Transverse colon (tissue), 4 donors: ENCODE results near the gene OLFM1. TPM values are rescaled to one million over a fixed set of nuclear protein-coding genes. Genes with fewer than 3 reads are reported as not detected.

Experiments used
- DNase-seq: peaks from one replicate; pipeline ENCODE4 v3.0.0-alpha.2; 2019
- H3K27ac ChIP-seq, 4 donors: fragments of 200-600 bp; sonication (generic); 2 replicates each; pipeline ENCODE4 v1.5.1; 2016 to 2018; ENCODE audit warnings: inconsistent platforms in 4 of 4
- H3K27me3 ChIP-seq: fragments of 200-600 bp; sonication (generic); 2 replicates; pipeline ENCODE4 v1.5.1; 2017; ENCODE audit warnings: inconsistent platforms
- H3K36me3 ChIP-seq, 4 donors: fragments of 200-600 bp; sonication (generic); 2 replicates each; pipeline ENCODE4 v1.5.1; 2017 to 2019; ENCODE audit warnings: inconsistent platforms in 4 of 4
- H3K4me1 ChIP-seq, 4 donors: fragments of 200-600 bp; sonication (generic); 2 replicates each; pipeline ENCODE4 v1.5.1; 2017 to 2020; ENCODE audit warnings: inconsistent platforms in 4 of 4
- H3K4me3 ChIP-seq, 4 donors: fragments of 200-600 bp; sonication (generic); 1 replicate in 1 of 4; 2 replicates in 3 of 4; pipeline versions ENCODE4 v1.5.1 to v1.6.1; 2017 to 2019; ENCODE audit warnings: inconsistent platforms in 4 of 4
- H3K9me3 ChIP-seq, 2 donors: fragments of 200-600 bp; sonication (generic); 2 replicates each; pipeline ENCODE4 v1.5.1; 2017 to 2019; ENCODE audit warnings: inconsistent platforms in 2 of 2
- EP300 ChIP-seq: sonication (generic); formaldehyde crosslinking; IDR thresholded peaks from one replicate; pipeline ENCODE4 v1.6.1; 2017; ENCODE audit warnings: antibody characterized with exemption, low read depth
- POLR2A ChIP-seq: fragments of 450-650 bp; IDR thresholded peaks from one replicate; pipeline ENCODE4 v1.6.1; 2016; ENCODE audit warnings: antibody characterized with exemption, mild to moderate bottlenecking, moderate library complexity
- POLR2AphosphoS5 ChIP-seq, 3 donors: sonication (generic); formaldehyde crosslinking; IDR thresholded peaks; one replicate each; pipeline ENCODE4 v1.6.1; 2016; ENCODE audit warnings: antibody characterized with exemption in 3 of 3
- WGBS, 2 donors: methylation state at CpG; one replicate each; pipeline ENCODE4 v1.1.5; 2018; ENCODE audit warnings: low coverage in 1 of 2; 5-methylcytosine and 5-hydroxymethylcytosine counted together
- in situ Hi-C, 4 donors: fragments of 200-750 bp; cut with MboI; loops; one replicate each; pipeline versions ENCODE4 v1.15.0 to v1.15.1; 2017; ENCODE audit warnings: low sequenced_read_pairs in 3 of 4, low pct_ligation_motif_present in 1 of 4, low pct_unique_long_range_greater_than_20kb in 1 of 4
- intact Hi-C: fragments of 100-400 bp; cut with DNase I; formaldehyde crosslinking; loops from one replicate; pipeline ENCODE4 v1.15.1; 2023; ENCODE audit warnings: low total_unique reads
- total RNA-seq, 4 donors: library from RNA; depleted of rRNA; stranded (reverse); fragments of >200 nt; gene quantifications; one replicate each; pipeline ENCODE4 v1.1.0, GENCODE V29; 2016
- TF ChIP-seq, protein P1 (sequence below), 5 experiments: fragments of 200-600 bp in 3 of 5; fragments of 450-650 bp in 2 of 5; sonication (generic) in 3 of 5; IDR thresholded peaks; 1 replicate in 2 of 5; 2 replicates in 3 of 5; pipeline ENCODE4 v1.5.1; 2016 to 2017; ENCODE audit warnings: antibody characterized with exemption in 5 of 5, inconsistent platforms in 3 of 5, mild to moderate bottlenecking in 2 of 5, moderate library complexity in 1 of 5

The OLFM1 gene
- total RNA-seq, 4 donors from 2014 or later: 3.7 to 7.8 (median 4.0) TPM; not detected in 1

DNA sequence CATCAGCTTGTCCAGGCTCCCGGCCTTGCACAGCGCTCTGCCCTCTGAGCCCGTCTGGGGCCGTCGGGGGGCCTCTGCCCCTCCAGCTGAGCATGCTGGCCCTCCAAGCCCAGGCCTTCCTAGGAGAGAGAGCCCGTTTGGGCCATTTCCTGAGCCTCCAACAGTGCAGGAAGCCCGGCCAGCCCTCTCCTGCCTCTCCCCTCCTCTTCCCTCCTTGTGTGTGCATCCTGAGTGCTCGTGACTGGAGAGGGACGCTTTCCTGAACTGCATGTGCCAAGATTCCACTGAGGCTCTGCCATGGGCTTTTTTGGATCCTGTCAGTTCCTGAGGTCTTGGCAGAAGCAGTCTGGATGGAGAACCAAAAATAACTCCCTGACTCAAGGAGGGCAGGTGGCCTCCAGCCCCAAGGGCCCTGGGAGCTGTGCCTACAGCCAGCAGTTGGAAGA, 15.6 kb downstream of the OLFM1 start:
- Histone ChIP-seq H3K4me3 (no peak overlapping the region), H3K4me1 (no peaks in the 10 kb centered on the region), H3K9me3 (no peaks in the 10 kb centered on the region), H3K27ac (no peak overlapping the region), H3K27me3 (peaks cover 4% of the 10 kb centered on the region), H3K36me3 (no peaks in the 10 kb centered on the region)
- peak in 1 of 3 donors; percentile 8 for TF ChIP-seq POLR2AphosphoS5 (IDR thresholded peaks at IDR 0.05)
- TF ChIP-seq, protein P1, sequence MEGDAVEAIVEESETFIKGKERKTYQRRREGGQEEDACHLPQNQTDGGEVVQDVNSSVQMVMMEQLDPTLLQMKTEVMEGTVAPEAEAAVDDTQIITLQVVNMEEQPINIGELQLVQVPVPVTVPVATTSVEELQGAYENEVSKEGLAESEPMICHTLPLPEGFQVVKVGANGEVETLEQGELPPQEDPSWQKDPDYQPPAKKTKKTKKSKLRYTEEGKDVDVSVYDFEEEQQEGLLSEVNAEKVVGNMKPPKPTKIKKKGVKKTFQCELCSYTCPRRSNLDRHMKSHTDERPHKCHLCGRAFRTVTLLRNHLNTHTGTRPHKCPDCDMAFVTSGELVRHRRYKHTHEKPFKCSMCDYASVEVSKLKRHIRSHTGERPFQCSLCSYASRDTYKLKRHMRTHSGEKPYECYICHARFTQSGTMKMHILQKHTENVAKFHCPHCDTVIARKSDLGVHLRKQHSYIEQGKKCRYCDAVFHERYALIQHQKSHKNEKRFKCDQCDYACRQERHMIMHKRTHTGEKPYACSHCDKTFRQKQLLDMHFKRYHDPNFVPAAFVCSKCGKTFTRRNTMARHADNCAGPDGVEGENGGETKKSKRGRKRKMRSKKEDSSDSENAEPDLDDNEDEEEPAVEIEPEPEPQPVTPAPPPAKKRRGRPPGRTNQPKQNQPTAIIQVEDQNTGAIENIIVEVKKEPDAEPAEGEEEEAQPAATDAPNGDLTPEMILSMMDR (IDR thresholded peaks at IDR 0.05): no peak
- intact Hi-C loops: loop anchor here (5.0 kb wide), 1 partner anchor 379 kb away; no protein-coding TSS in a partner anchor
- in situ Hi-C loops: no loop called here
- WGBS, 2 donors: 59% methylated on average over 9 of the region's 9 CpGs; no CpG with 5 or more reads in 1 of the 2 donors
- DNase-seq: no peak

DNA sequence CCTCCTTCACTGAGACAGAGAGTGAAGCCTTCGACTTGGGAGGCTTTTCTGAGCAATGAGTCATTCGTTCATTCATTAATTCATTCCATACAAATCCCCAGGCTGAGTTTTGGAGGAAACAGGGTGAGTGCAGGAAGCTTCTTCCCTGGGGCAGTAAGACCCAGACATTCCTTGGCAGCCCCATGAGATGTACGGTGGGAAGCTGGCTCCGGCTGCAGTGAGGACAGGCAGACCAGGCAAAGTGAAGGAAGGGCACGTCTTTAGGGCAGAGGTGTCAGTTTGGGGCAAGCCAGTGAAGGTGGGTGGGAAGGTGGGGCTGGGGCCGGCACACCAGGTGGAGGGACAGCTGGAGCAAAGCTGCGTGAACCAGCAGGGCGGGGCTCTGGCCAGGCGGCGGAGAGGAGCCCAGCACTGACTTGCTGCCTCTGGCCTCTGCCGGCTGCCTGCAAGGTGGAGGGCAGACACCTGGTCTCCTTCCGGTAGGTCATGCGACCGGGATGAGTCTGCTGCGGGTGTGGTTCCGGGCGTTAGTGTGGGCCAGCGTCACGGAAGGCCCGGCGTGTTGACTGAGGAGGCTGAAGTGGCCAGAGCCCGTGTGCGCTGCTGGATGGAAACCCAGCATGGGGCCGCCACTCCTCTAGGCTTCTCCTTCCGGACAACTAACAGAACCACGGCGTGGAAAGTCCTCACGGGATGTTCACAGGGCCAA, 16.6 kb downstream of the OLFM1 start:
- Histone ChIP-seq H3K4me1 (no peaks in the 10 kb centered on the region), H3K36me3 (no peaks in the 10 kb centered on the region), H3K9me3 (no peaks in the 10 kb centered on the region), H3K4me3 (no peak overlapping the region), H3K27ac (no peak overlapping the region), H3K27me3 (peaks cover 5% of the 10 kb centered on the region)
- TF ChIP-seq EP300: no peak
- TF ChIP-seq, protein P1 (IDR thresholded peaks at IDR 0.05): no peak
- TF ChIP-seq POLR2A: no peak
- TF ChIP-seq POLR2AphosphoS5 (IDR thresholded peaks at IDR 0.05): no peak
- intact Hi-C loops (loop anchor here (5.0 kb wide), 1 partner anchor 378 kb away; no protein-coding TSS in a partner anchor), in situ Hi-C loops (no loop called here)
- WGBS, 2 donors: 81% methylated on average over 28 of the region's 28 CpGs; no CpG with 5 or more reads in 1 of the 2 donors
- DNase-seq: no peak

DNA sequence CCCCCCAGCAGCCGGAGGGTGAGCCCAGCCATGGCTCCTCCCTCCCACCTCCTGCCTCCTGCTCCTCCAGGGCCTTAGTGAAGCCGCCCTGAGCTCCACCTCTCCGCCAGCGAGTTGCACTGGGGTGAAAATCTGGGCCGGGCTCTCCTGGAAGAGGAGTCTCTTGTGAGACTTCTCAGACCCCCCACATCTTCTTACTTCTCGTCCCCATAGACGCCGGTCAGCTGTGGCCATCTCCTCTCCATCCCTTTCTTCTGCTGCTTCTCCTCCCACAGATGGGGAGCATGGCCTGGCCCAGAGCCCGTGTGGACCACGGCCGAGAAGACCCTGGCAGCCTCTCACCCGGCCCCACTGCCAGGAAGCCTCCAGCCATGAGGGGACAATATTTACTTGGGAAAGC, 17.3 kb downstream of the OLFM1 start:
- Histone ChIP-seq H3K27ac (no peak overlapping the region), H3K36me3 (no peaks in the 10 kb centered on the region), H3K4me1 (no peaks in the 10 kb centered on the region), H3K4me3 (no peak overlapping the region), H3K9me3 (no peaks in the 10 kb centered on the region), H3K27me3 (peaks cover 8% of the 10 kb centered on the region)
- 67 to 68% methylated on average over 4 to 12 of the region's 12 CpGs for WGBS, 2 donors
- intact Hi-C loops (loop anchor here (5.0 kb wide), 1 partner anchor 378 kb away; no protein-coding TSS in a partner anchor), in situ Hi-C loops (no loop called here)
- TF ChIP-seq POLR2A (no peak), EP300 (no peak), POLR2AphosphoS5 (IDR thresholded peaks at IDR 0.05) (no peak)
- TF ChIP-seq, protein P1 (IDR thresholded peaks at IDR 0.05): no peak
- DNase-seq: no peak

DNA sequence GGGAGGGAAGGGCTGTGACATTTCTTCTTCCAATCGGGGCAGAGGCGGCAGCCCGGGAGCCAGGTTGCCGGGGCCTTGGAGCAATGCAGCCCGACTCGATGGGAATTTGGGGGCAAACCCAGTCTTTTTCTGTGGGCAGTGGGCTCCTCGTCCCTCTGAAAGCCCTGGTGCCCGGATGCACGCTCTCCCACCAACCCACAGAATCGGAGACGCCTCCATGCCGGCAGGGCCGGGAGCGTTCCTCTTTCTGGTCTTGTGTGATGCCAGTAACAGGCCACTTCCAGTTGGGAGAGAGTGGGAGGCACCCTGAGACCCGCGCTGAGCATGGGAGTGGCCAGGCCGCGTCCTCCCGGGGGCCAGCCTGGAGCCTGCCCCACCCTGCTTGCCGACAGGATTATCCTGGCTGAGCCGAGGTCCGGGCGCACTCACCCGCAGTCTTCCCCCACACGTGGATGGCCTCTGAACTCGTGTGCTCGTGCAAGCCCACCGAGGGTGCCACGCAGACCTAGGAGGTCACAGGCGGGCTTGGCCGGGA, 17.8 kb downstream of the OLFM1 start:
- Histone ChIP-seq H3K27me3 (peaks cover 8% of the 10 kb centered on the region), H3K4me1 (no peaks in the 10 kb centered on the region), H3K9me3 (no peaks in the 10 kb centered on the region), H3K4me3 (no peak overlapping the region), H3K27ac (no peak overlapping the region), H3K36me3 (no peaks in the 10 kb centered on the region)
- in situ Hi-C loops (no loop called here), intact Hi-C loops (no loop called here)
- WGBS, 2 donors: 83 to 85% methylated on average over 6 to 24 of the region's 31 CpGs
- TF ChIP-seq, protein P1 (IDR thresholded peaks at IDR 0.05): no peak
- TF ChIP-seq EP300 (no peak), POLR2A (no peak), POLR2AphosphoS5 (IDR thresholded peaks at IDR 0.05) (no peak)
- DNase-seq: no peak
